ENCODE results near the gene NAIF1. TPM values are rescaled to one million over a fixed set of nuclear protein-coding genes. Genes with fewer than 3 reads are reported as not detected.

The NAIF1 gene
- total and polyA plus RNA-seq, 2 donors from 2014 or later: 9.7 to 12.3 TPM

GRCh38 chr9:128102196-128102595 is 35.1 kb upstream of the NAIF1 start:
- H3K9me3 ChIP-seq (ENCODE audit: control insufficient read depth in 2 of 3, insufficient read depth in 1 of 3, low read length in 3 of 3): no peaks in the 10 kb centered on the region
- TF ChIP-seq, protein P1, sequence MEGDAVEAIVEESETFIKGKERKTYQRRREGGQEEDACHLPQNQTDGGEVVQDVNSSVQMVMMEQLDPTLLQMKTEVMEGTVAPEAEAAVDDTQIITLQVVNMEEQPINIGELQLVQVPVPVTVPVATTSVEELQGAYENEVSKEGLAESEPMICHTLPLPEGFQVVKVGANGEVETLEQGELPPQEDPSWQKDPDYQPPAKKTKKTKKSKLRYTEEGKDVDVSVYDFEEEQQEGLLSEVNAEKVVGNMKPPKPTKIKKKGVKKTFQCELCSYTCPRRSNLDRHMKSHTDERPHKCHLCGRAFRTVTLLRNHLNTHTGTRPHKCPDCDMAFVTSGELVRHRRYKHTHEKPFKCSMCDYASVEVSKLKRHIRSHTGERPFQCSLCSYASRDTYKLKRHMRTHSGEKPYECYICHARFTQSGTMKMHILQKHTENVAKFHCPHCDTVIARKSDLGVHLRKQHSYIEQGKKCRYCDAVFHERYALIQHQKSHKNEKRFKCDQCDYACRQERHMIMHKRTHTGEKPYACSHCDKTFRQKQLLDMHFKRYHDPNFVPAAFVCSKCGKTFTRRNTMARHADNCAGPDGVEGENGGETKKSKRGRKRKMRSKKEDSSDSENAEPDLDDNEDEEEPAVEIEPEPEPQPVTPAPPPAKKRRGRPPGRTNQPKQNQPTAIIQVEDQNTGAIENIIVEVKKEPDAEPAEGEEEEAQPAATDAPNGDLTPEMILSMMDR (IDR thresholded peaks at IDR 0.05; ENCODE audit: borderline replicate concordance, extremely low read depth, insufficient read depth): no peak
- H3K27ac ChIP-seq (ENCODE audit: low read depth in 2 of 2, low read length in 2 of 2): peak overlapping the region; percentile 86 to 98
- peak overlapping the region in 1 of 3 donors; percentile 30 for H3K4me3 ChIP-seq (ENCODE audit: low read length in 3 of 3)
- peaks cover 6 to 49% (median 33%) of the 10 kb centered on the region in 3 donors for H3K36me3 ChIP-seq (ENCODE audit: control insufficient read depth in 2 of 3, insufficient read depth in 3 of 3, low read length in 3 of 3)
- intact Hi-C loops (cut with DNase I): no loop called here
- FAIRE-seq: no peak
- no peaks in the 10 kb centered on the region for H3K27me3 ChIP-seq (ENCODE audit: control insufficient read depth, insufficient read depth, low read length)
- peaks cover 0 to 58% (median 58%) of the 10 kb centered on the region in 3 donors for H3K4me1 ChIP-seq (ENCODE audit: control insufficient read depth in 2 of 3, insufficient read depth in 2 of 3, low read depth in 1 of 3, low read length in 3 of 3)
- peak in 2 of 5 donors; percentile 47 to 51 for DNase-seq
- H3K9ac ChIP-seq (ENCODE audit: low read length in 3 of 3): peak overlapping the region in 1 of 3 donors; percentile 69

DNA sequence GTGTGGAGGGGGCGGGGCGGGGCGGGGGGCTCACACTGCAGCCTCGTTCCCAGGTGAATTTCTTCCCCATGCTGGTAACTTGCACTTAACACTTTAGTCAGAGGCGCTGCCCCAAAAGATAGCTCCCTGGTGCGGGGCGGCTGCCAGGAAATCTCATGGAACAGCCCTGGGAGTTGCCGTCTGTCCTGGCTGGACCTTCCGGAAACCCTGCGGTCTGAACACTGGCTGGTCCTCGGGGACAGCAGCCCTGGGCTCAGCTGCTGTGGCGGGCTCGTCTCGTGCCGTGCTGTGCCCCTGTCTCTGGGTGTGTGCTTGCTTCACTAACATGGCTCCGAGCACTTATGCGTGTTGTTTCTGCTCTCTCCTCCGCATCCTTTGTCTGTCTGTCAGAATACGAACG is 34.6 kb upstream of the NAIF1 start:
- DNase-seq (peak in 1 of 5 donors; percentile 82), FAIRE-seq (no peak)
- Histone ChIP-seq H3K9ac (ENCODE audit: low read length in 3 of 3) (peak overlapping the region in 1 of 3 donors; percentile 69), H3K9me3 (ENCODE audit: control insufficient read depth in 2 of 3, insufficient read depth in 1 of 3, low read length in 3 of 3) (no peaks in the 10 kb centered on the region), H3K4me3 (ENCODE audit: low read length in 3 of 3) (peak overlapping the region in 2 of 3 donors; percentile 30 to 32), H3K27me3 (ENCODE audit: control insufficient read depth, insufficient read depth, low read length) (no peaks in the 10 kb centered on the region), H3K27ac (ENCODE audit: low read depth in 2 of 2, low read length in 2 of 2) (peak overlapping the region; percentile 86 to 98), H3K4me1 (ENCODE audit: control insufficient read depth in 2 of 3, insufficient read depth in 2 of 3, low read depth in 1 of 3, low read length in 3 of 3) (peaks cover 0 to 58% (median 58%) of the 10 kb centered on the region in 3 donors), H3K36me3 (ENCODE audit: control insufficient read depth in 2 of 3, insufficient read depth in 3 of 3, low read length in 3 of 3) (peaks cover 6 to 44% (median 30%) of the 10 kb centered on the region in 3 donors)
- intact Hi-C loops (cut with DNase I): no loop called here
- TF ChIP-seq, protein P1 (IDR thresholded peaks at IDR 0.05; ENCODE audit: borderline replicate concordance, extremely low read depth, insufficient read depth): no peak

DNA sequence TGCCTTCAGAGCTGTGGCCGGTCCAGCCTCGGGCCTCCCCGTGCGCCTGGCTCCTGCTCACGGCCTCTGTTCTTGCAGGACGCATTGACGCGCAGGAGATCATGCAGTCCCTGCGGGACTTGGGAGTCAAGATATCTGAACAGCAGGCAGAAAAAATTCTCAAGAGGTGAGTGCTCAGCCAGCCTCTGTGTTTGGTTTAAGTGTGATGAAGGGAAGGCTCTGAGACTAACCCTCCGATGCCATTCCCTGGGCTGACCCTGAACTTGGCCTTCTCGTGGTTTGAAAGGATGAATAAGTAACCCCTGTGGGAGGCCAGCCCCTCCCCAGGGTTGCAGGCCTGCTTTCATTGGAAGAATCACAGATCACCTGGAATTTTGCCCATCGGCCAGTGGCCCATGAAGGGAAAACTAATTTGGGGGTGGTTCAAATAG is 34.1 kb upstream of the NAIF1 start:
- FAIRE-seq (no peak), DNase-seq (peak in 3 of 5 donors; percentile 63 to 79 (median 77))
- Histone ChIP-seq H3K27me3 (ENCODE audit: control insufficient read depth, insufficient read depth, low read length) (no peaks in the 10 kb centered on the region), H3K9ac (ENCODE audit: low read length in 3 of 3) (peak overlapping the region in 2 of 3 donors; percentile 20 to 99), H3K36me3 (ENCODE audit: control insufficient read depth in 2 of 3, insufficient read depth in 3 of 3, low read length in 3 of 3) (peaks cover 6 to 39% (median 25%) of the 10 kb centered on the region in 3 donors), H3K4me3 (ENCODE audit: low read length in 3 of 3) (peak overlapping the region in 2 of 3 donors; percentile 82 to 83), H3K27ac (ENCODE audit: low read depth in 2 of 2, low read length in 2 of 2) (peak overlapping the region; percentile 98 to 99), H3K9me3 (ENCODE audit: control insufficient read depth in 2 of 3, insufficient read depth in 1 of 3, low read length in 3 of 3) (no peaks in the 10 kb centered on the region), H3K4me1 (ENCODE audit: control insufficient read depth in 2 of 3, insufficient read depth in 2 of 3, low read depth in 1 of 3, low read length in 3 of 3) (peaks cover 0 to 58% (median 58%) of the 10 kb centered on the region in 3 donors)
- TF ChIP-seq, protein P1 (IDR thresholded peaks at IDR 0.05; ENCODE audit: borderline replicate concordance, extremely low read depth, insufficient read depth): no peak
- intact Hi-C loops (cut with DNase I): no loop called here

Data from kidney (tissue), 14 donors.